ENCODE data around the gene MYH9. TPM values are rescaled to one million over a fixed set of nuclear protein-coding genes. Genes with fewer than 3 reads are reported as not detected.

MYH9 gene
- total RNA-seq, 1 experiment from 2014 or later, result 258 TPM

DNA sequence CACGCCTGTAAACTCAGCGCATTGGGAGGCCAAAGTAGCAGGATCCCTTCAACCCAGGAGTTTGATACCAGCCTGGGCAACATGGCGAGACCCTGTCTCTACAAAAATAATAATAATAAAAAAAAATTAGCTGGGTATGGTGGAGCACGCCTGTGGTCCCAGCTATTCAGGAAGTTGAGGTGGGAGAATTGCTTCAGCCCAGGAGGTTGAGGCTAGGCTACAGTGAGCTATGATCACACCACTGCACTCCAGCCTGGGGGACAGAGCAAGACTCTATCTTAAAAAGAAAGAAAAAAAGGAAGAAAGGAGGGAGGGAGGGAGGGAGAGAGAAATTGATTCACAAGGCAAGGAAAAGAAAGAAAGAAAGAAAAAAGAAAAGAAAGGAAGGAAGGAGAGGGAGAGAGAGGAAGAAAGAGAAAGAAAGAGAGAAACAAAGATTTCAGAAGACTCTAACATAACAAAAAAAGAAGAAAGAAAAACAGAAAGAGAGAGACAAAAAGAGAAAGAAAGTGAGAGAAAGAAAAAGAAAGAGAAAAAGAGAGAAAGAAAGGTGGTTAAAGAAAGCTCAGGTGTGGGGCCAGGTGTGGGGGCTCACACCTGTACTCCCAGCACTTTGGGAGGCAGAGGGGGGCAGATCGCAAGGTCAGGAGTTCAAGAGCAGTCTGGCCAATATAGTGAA is 37.3 kb upstream of the MYH9 start:
- H3K9ac ChIP-seq (ENCODE audit: low read length), result no peak overlapping the region
- BruUV-seq (replicated peaks), result no TSS peak
- peaks cover 13 to 37% of the 10 kb centered on the region in 2 experiments for H3K4me1 ChIP-seq (ENCODE audit: control insufficient read depth in 1 of 2, insufficient read depth in 2 of 2, low read length in 2 of 2)
- H3K9me3 ChIP-seq (ENCODE audit: control insufficient read depth in 1 of 2, insufficient read depth in 1 of 2, low read depth in 1 of 2, low read length in 2 of 2), result no peaks in the 10 kb centered on the region
- no peaks in the 10 kb centered on the region for H4K20me1 ChIP-seq (ENCODE audit: insufficient read depth)
- TF ChIP-seq POLR2AphosphoS5 (IDR thresholded peaks at IDR 0.05; ENCODE audit: low read depth, low read length) (no peak), ZNF274 (IDR thresholded peaks at IDR 0.05; ENCODE audit: low read depth, low read length) (no peak), FOSL1 (IDR thresholded peaks at IDR 0.05; ENCODE audit: low read depth) (no peak), ZFX (IDR thresholded peaks at IDR 0.05) (no peak), POLR2A (IDR thresholded peaks at IDR 0.05; ENCODE audit: borderline replicate concordance, extremely low read depth, insufficient read depth, insufficient read length) (no peak), JUND (IDR thresholded peaks at IDR 0.05) (no peak), SIN3A (IDR thresholded peaks at IDR 0.05; ENCODE audit: low read depth) (no peak), CEBPB (IDR thresholded peaks at IDR 0.05; ENCODE audit: low read depth) (no peak), EZH2phosphoT487 (IDR thresholded peaks at IDR 0.05; ENCODE audit: borderline replicate concordance) (no peak), SRF (IDR thresholded peaks at IDR 0.05; ENCODE audit: low read depth) (no peak), SP1 (IDR thresholded peaks at IDR 0.05; ENCODE audit: low read depth) (no peak)
- TF ChIP-seq, protein P1, sequence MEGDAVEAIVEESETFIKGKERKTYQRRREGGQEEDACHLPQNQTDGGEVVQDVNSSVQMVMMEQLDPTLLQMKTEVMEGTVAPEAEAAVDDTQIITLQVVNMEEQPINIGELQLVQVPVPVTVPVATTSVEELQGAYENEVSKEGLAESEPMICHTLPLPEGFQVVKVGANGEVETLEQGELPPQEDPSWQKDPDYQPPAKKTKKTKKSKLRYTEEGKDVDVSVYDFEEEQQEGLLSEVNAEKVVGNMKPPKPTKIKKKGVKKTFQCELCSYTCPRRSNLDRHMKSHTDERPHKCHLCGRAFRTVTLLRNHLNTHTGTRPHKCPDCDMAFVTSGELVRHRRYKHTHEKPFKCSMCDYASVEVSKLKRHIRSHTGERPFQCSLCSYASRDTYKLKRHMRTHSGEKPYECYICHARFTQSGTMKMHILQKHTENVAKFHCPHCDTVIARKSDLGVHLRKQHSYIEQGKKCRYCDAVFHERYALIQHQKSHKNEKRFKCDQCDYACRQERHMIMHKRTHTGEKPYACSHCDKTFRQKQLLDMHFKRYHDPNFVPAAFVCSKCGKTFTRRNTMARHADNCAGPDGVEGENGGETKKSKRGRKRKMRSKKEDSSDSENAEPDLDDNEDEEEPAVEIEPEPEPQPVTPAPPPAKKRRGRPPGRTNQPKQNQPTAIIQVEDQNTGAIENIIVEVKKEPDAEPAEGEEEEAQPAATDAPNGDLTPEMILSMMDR (IDR thresholded peaks at IDR 0.05 in 2 of 3, conservative IDR thresholded peaks at IDR 0.05 in 1 of 3; ENCODE audit: borderline replicate concordance in 1 of 3, insufficient read depth in 1 of 3, low read depth in 2 of 3, low read length in 2 of 3), result no peak
- TF ChIP-seq, protein P2, sequence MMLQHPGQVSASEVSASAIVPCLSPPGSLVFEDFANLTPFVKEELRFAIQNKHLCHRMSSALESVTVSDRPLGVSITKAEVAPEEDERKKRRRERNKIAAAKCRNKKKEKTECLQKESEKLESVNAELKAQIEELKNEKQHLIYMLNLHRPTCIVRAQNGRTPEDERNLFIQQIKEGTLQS (IDR thresholded peaks at IDR 0.05), result no peak
- TF ChIP-seq, protein P3, sequence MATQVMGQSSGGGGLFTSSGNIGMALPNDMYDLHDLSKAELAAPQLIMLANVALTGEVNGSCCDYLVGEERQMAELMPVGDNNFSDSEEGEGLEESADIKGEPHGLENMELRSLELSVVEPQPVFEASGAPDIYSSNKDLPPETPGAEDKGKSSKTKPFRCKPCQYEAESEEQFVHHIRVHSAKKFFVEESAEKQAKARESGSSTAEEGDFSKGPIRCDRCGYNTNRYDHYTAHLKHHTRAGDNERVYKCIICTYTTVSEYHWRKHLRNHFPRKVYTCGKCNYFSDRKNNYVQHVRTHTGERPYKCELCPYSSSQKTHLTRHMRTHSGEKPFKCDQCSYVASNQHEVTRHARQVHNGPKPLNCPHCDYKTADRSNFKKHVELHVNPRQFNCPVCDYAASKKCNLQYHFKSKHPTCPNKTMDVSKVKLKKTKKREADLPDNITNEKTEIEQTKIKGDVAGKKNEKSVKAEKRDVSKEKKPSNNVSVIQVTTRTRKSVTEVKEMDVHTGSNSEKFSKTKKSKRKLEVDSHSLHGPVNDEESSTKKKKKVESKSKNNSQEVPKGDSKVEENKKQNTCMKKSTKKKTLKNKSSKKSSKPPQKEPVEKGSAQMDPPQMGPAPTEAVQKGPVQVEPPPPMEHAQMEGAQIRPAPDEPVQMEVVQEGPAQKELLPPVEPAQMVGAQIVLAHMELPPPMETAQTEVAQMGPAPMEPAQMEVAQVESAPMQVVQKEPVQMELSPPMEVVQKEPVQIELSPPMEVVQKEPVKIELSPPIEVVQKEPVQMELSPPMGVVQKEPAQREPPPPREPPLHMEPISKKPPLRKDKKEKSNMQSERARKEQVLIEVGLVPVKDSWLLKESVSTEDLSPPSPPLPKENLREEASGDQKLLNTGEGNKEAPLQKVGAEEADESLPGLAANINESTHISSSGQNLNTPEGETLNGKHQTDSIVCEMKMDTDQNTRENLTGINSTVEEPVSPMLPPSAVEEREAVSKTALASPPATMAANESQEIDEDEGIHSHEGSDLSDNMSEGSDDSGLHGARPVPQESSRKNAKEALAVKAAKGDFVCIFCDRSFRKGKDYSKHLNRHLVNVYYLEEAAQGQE (IDR thresholded peaks at IDR 0.05; ENCODE audit: low read depth), result no peak
- TF ChIP-seq, protein P4, sequence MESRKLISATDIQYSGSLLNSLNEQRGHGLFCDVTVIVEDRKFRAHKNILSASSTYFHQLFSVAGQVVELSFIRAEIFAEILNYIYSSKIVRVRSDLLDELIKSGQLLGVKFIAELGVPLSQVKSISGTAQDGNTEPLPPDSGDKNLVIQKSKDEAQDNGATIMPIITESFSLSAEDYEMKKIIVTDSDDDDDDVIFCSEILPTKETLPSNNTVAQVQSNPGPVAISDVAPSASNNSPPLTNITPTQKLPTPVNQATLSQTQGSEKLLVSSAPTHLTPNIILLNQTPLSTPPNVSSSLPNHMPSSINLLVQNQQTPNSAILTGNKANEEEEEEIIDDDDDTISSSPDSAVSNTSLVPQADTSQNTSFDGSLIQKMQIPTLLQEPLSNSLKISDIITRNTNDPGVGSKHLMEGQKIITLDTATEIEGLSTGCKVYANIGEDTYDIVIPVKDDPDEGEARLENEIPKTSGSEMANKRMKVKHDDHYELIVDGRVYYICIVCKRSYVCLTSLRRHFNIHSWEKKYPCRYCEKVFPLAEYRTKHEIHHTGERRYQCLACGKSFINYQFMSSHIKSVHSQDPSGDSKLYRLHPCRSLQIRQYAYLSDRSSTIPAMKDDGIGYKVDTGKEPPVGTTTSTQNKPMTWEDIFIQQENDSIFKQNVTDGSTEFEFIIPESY (IDR thresholded peaks at IDR 0.05; ENCODE audit: extremely low read depth, insufficient replicate concordance, low read length), result no peak
- H3K79me2 ChIP-seq (ENCODE audit: insufficient read depth, low read length), result no peaks in the 10 kb centered on the region
- DNase-seq (ENCODE audit: low read depth, low spot score) (no peak), ATAC-seq (no peak)
- intact Hi-C loops (cut with micrococcal nuclease), result no loop called here
- H3K36me3 ChIP-seq (ENCODE audit: control insufficient read depth in 1 of 2, insufficient read depth in 2 of 2, low read length in 2 of 2), result no peaks in the 10 kb centered on the region
- no peaks in the 10 kb centered on the region for H3K9me2 ChIP-seq (ENCODE audit: insufficient read depth)
- H3K4me2 ChIP-seq (ENCODE audit: low read length), result no peak overlapping the region
- H3K4me3 ChIP-seq (replicated peaks in 1 of 2; ENCODE audit: low read depth in 1 of 2, low read length in 2 of 2), result no peak overlapping the region
- CTCF ChIA-PET, result no interaction called here
- no peak overlapping the region for H2AFZ ChIP-seq (ENCODE audit: low read depth, low read length, poor library complexity, severe bottlenecking)
- RAD21 ChIA-PET (ENCODE audit: low non-redundant PET in 1 of 2, low total read pairs in 2 of 2, uncharacterized antibody in 2 of 2, unreplicated experiment in 2 of 2), result interaction anchor here (0.7 kb wide), 2 partner anchors 28 to 45 kb away, joined by 3 read pairs; no protein-coding TSS in a partner anchor
- no peak overlapping the region for H3K27ac ChIP-seq (ENCODE audit: low read depth, low read length)
- POLR2A ChIA-PET, result interaction anchor here (0.7 to 2.0 kb wide), 3 partner anchors 15 to 49 kb away, joined by 3 to 11 read pairs (median 4); no protein-coding TSS in a partner anchor
- no peaks in the 10 kb centered on the region for H3K27me3 ChIP-seq (ENCODE audit: insufficient read depth, low read length)

Measured in HCT116 (cell line).